SK-N-MC (cell line): ENCODE data around the gene NOS1.
"Not testable (repeated sequence)": the region's sequence is repeated elsewhere in the genome, so short reads cannot be mapped to it uniquely, and the experiment has no call there.

Experiments used
- EZH2 ChIP-seq: fragments of 200-600 bp; sonication (generic); IDR thresholded peaks from one replicate; pipeline ENCODE4 v1.6.1; 2017; ENCODE audit warnings: antibody characterized with exemption
- FOXP2 ChIP-seq: optimal IDR thresholded peaks from 2 replicates; pipeline ENCODE3; 2011; ENCODE audit warnings: mild to moderate bottlenecking, moderate library complexity; ENCODE audit not compliant: insufficient read depth; ENCODE audit errors: extremely low read length, control extremely low read depth
- POLR2AphosphoS5 ChIP-seq: IDR thresholded peaks from 2 replicates; pipeline ENCODE4 v1.6.1; 2012; ENCODE audit warnings: mild to moderate bottlenecking, low read depth, low read length, borderline replicate concordance

DNA sequence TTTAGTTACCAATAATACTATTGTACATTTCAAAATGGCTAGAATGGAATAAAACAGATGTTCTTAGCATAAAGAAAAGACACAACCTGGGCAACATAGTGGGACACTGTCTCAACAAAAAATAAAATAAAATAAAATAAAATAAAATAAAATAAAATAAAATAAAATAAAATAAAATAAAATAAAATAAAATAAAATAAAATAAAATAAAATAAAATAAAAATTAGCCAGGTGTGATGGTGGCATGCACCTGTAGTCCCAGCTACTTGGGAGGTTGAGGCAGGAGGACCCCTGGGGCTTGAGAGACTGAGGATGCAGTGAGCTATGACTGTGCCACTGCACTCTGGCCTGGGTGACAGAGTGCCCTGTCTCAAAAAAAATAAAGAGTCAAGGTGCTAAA, 37.1 kb upstream of the NOS1 start:
- TF ChIP-seq EZH2, POLR2AphosphoS5, FOXP2: not testable (repeated sequence)
